ENCODE data around the gene ADAM19.

DNA sequence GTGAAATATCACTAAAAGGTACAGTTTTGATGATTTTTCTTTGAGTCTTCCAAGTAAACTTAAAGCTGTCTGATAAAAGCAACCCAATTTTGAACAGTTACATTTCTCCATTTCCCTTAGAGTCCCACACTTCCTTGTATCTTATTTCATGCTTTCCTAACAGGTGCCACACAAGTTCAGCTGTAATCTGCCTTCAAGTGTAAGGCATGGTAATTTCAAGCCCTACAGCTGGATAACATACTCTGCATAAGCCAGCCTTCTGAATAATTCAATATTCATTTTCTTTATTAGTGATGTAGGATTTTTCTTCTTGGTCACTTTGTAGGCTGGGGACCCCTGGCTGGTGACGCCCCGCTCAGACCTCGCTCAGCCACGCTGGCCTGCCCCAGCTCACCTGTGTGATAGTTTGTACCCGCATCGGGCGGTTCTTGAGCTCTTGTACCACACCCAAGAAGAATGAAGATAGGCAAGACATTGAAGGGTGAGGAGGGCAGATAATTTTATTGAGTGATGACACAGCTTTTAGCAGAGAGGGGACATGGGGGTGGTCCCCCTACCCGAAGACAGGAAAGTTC lies 42.7 kb upstream of the ADAM19 start:
- TF ChIP-seq, protein P1, sequence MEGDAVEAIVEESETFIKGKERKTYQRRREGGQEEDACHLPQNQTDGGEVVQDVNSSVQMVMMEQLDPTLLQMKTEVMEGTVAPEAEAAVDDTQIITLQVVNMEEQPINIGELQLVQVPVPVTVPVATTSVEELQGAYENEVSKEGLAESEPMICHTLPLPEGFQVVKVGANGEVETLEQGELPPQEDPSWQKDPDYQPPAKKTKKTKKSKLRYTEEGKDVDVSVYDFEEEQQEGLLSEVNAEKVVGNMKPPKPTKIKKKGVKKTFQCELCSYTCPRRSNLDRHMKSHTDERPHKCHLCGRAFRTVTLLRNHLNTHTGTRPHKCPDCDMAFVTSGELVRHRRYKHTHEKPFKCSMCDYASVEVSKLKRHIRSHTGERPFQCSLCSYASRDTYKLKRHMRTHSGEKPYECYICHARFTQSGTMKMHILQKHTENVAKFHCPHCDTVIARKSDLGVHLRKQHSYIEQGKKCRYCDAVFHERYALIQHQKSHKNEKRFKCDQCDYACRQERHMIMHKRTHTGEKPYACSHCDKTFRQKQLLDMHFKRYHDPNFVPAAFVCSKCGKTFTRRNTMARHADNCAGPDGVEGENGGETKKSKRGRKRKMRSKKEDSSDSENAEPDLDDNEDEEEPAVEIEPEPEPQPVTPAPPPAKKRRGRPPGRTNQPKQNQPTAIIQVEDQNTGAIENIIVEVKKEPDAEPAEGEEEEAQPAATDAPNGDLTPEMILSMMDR (IDR thresholded peaks at IDR 0.05; ENCODE audit: low read depth, low read length): no peak
- no peak for TF ChIP-seq EZH2phosphoT487 (IDR thresholded peaks at IDR 0.05; ENCODE audit: low read depth)

Data from OCI-LY3 (cell line).